ENCODE data around the gene TMEM131L. TPM values are rescaled to one million over a fixed set of nuclear protein-coding genes. Genes with fewer than 3 reads are reported as not detected.

TMEM131L gene
- total and polyA plus RNA-seq, 2 donors (not counting 3 experiments of a cell fraction or from before 2014, with no cell fraction given): 7.7 to 21.2 TPM

DNA sequence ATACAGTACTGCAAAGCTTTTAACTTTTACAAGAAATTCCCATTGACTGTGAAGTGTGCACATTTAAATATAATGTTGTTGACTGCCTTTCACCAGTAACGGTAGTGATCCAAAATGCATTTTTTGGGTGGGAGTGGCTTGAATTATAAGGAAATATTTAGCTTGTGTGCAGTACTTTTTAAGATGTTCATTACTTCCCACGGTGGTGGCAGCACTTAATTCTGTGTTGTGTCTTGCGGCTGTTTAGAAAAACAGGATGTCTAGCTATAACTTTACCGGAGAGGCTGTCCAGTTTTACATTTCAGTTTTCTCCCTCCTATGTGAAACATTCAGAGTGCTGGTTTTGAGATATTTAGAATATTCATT, 1.7 kb downstream of the TMEM131L start:
- H3K4me2 ChIP-seq (ENCODE audit: insufficient read depth, low read length): peak overlapping the region; percentile 62
- peak overlapping the region in 1 of 3 experiments; percentile 83 for H3K4me3 ChIP-seq (replicated peaks in 1 of 3; ENCODE audit: insufficient read depth in 1 of 3, low read depth in 1 of 3, low read length in 3 of 3)
- peaks cover 21% of the 10 kb centered on the region for H3K79me2 ChIP-seq (ENCODE audit: control insufficient read depth, insufficient read depth, low read length)
- dilution Hi-C loops (cut with MboI; ENCODE audit: extremely low pct_ligation_motif_present, low sequenced_read_pairs) (no loop called here), intact Hi-C loops (cut with micrococcal nuclease) (loop anchor here (2.0 to 5.0 kb wide), 3 partner anchors 21 to 316 kb away; no protein-coding TSS in a partner anchor)
- no peaks in the 10 kb centered on the region for H3K9me1 ChIP-seq (replicated peaks; ENCODE audit: control insufficient read depth, extremely low read depth, insufficient read depth, low read length)
- H3K36me3 ChIP-seq (ENCODE audit: control insufficient read depth in 2 of 2, extremely low read depth in 1 of 2, insufficient read depth in 2 of 2, low read length in 2 of 2): no peaks in the 10 kb centered on the region
- FAIRE-seq: no peak
- H3K4me1 ChIP-seq (ENCODE audit: control insufficient read depth, extremely low read depth, insufficient read depth, low read length): peaks cover 28% of the 10 kb centered on the region
- H3K9me3 ChIP-seq (replicated peaks; ENCODE audit: control insufficient read depth, insufficient read depth, low read length): no peaks in the 10 kb centered on the region
- H2AFZ ChIP-seq (ENCODE audit: low read depth, low read length): no peak overlapping the region
- no peaks in the 10 kb centered on the region for H3K27me3 ChIP-seq (ENCODE audit: control insufficient read depth in 2 of 2, insufficient read depth in 2 of 2, low read length in 2 of 2)
- no peak for TF ChIP-seq POLR2AphosphoS5 (IDR thresholded peaks at IDR 0.05; ENCODE audit: insufficient read depth, low read depth, low read length)
- no peak for TF ChIP-seq FOS (IDR thresholded peaks at IDR 0.05; ENCODE audit: borderline replicate concordance, insufficient read depth, low read length)
- TF ChIP-seq, protein P1, sequence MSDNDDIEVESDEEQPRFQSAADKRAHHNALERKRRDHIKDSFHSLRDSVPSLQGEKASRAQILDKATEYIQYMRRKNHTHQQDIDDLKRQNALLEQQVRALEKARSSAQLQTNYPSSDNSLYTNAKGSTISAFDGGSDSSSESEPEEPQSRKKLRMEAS (IDR thresholded peaks at IDR 0.05; ENCODE audit: insufficient read depth, insufficient read length): no peak
- TF ChIP-seq, protein P2, sequence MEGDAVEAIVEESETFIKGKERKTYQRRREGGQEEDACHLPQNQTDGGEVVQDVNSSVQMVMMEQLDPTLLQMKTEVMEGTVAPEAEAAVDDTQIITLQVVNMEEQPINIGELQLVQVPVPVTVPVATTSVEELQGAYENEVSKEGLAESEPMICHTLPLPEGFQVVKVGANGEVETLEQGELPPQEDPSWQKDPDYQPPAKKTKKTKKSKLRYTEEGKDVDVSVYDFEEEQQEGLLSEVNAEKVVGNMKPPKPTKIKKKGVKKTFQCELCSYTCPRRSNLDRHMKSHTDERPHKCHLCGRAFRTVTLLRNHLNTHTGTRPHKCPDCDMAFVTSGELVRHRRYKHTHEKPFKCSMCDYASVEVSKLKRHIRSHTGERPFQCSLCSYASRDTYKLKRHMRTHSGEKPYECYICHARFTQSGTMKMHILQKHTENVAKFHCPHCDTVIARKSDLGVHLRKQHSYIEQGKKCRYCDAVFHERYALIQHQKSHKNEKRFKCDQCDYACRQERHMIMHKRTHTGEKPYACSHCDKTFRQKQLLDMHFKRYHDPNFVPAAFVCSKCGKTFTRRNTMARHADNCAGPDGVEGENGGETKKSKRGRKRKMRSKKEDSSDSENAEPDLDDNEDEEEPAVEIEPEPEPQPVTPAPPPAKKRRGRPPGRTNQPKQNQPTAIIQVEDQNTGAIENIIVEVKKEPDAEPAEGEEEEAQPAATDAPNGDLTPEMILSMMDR (IDR thresholded peaks at IDR 0.05; ENCODE audit: extremely low read depth in 1 of 2, insufficient read depth in 1 of 2, low read depth in 1 of 2, low read length in 2 of 2): no peak
- no peak for TF ChIP-seq JUN (IDR thresholded peaks at IDR 0.05; ENCODE audit: borderline replicate concordance, insufficient read depth, insufficient read length, low read depth)
- no peak for TF ChIP-seq POLR2A (IDR thresholded peaks at IDR 0.05; ENCODE audit: low read depth, low read length)
- TF ChIP-seq GATA2 (IDR thresholded peaks at IDR 0.05; ENCODE audit: insufficient read depth, insufficient read length, low read depth, low read length): no peak
- no peak for TF ChIP-seq MYC (IDR thresholded peaks at IDR 0.05; ENCODE audit: low read depth, low read length)
- no peak for TF ChIP-seq EZH2 (IDR thresholded peaks at IDR 0.05; ENCODE audit: borderline replicate concordance, low read depth, low read length, severe bottlenecking)
- DNase-seq (ENCODE audit: low read depth, low spot score): no peak
- no peaks in the 10 kb centered on the region for H4K20me1 ChIP-seq (replicated peaks; ENCODE audit: control insufficient read depth, extremely low read depth, insufficient read depth, low read length)
- H3K9ac ChIP-seq (replicated peaks; ENCODE audit: extremely low read depth, insufficient read depth, low read length): no peak overlapping the region
- POLR2A ChIA-PET: no interaction called here
- CTCF ChIA-PET: interaction anchor here (1.0 to 4.5 kb wide), 7 partner anchors 10 to 260 kb away, joined by 3 to 19 read pairs (median 3); no protein-coding TSS in a partner anchor
- BruUV-seq (replicated peaks): TSS peak; percentile 27
- no peak overlapping the region for H3K27ac ChIP-seq (ENCODE audit: insufficient read depth, low read depth, low read length)

Data from endothelial cell of umbilical vein (primary cell).